GM18508 (cell line): ENCODE measurements around the gene CSNK1D.

Source experiments
- ATAC-seq: cut with Tn5 transposase; IDR thresholded peaks from one replicate; pipeline ENCODE4 v1.9.1; 2021; ENCODE audit warnings: moderate number of reproducible peaks; ENCODE audit not compliant: insufficient read depth, unreplicated experiment

Gene CSNK1D

GRCh38 chr17:82241926-82242697 lies 31.4 kb downstream of the CSNK1D start:
- ATAC-seq, result no peak

DNA sequence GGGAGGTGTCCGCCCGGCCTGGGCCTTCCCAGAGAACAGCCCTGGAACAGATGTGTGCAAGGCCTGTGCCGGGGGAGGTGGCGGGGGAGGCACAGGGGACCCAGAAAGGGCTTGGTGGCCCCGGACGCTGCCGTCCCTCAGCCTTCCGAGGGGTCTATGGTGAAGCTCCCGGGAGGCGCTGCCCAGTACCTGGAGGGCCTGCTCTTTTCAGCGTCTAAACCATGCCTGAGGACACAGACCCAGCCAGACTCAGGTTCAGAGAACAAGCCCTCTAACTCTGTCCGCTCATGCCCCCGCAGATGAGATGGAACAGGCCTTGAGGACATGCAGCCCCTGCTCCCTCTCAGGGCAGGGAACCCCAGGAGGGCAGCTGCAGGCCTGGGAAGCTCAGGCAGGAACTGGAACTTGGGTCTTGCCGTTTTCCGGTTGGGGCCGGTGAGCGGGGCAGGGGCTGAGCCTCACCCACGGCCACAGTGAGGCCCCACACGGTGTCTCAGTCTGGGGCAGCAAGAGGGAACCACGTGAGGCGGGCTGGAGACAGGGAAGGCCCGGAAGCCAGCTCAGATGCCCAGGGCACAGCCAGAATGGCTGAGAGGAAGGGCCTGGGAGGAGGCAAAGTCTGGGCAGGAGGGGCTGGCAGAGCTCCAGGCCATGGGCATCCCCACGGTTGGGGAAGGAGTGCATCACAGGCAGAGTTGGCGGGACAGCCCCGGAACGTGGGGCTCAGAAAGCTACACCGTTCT lies 32.1 kb downstream of the CSNK1D start:
- no peak for ATAC-seq

GRCh38 chr17:82240506-82241182 lies 32.9 kb downstream of the CSNK1D start:
- ATAC-seq, result no peak

- no peak for ATAC-seq
Observed at GRCh38 chr17:82239926-82240505, 33.5 kb downstream of the CSNK1D start.

DNA sequence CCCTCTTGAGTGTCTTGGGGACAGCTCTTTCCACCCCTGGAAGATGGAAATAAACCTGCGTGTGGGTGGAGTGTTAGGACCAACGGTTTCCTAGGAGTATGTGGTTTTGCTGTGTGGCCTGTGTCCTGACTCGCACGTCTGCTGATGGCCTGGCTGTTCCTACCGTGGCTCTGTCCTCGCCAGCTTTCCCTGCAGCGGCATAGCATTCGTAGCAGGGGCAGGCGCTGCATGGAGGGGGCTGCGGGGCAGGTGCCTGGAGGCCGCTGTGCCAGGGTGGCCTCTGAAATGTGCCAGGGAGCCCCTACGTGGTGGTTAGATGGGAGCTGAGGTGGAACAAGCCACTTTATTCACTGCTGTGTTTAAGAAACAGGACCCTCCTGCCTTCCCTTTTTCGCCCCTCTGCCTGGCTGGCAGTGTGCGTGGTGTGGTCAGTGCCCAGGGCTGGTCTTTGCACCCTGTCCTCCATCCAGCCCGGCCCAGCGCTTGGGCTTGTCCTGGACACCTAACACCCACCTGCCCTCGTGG lies 34.0 kb downstream of the CSNK1D start:
- no peak for ATAC-seq

DNA sequence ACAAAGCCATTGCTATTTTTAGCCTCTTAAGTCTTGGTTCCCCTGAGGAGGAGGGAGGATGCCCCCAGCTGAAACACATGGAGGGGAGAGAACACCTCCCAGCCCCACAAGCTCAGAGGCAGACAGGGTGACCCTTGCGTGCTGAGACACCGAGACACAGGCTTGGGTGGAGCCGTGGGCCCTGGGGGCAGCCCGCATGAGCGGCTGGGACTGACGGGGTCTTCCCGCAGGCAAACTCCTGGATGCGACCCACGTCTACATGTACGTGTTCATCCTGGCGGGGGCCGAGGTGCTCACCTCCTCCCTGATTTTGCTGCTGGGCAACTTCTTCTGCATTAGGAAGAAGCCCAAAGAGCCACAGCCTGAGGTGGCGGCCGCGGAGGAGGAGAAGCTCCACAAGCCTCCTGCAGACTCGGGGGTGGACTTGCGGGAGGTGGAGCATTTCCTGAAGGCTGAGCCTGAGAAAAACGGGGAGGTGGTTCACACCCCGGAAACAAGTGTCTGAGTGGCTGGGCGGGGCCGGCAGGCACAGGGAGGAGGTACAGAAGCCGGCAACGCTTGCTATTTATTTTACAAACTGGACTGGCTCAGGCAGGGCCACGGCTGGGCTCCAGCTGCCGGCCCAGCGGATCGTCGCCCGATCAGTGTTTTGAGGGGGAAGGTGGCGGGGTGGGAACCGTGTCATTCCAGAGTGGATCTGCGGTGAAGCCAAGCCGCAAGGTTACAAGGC lies 34.9 kb downstream of the CSNK1D start:
- no peak for ATAC-seq

DNA sequence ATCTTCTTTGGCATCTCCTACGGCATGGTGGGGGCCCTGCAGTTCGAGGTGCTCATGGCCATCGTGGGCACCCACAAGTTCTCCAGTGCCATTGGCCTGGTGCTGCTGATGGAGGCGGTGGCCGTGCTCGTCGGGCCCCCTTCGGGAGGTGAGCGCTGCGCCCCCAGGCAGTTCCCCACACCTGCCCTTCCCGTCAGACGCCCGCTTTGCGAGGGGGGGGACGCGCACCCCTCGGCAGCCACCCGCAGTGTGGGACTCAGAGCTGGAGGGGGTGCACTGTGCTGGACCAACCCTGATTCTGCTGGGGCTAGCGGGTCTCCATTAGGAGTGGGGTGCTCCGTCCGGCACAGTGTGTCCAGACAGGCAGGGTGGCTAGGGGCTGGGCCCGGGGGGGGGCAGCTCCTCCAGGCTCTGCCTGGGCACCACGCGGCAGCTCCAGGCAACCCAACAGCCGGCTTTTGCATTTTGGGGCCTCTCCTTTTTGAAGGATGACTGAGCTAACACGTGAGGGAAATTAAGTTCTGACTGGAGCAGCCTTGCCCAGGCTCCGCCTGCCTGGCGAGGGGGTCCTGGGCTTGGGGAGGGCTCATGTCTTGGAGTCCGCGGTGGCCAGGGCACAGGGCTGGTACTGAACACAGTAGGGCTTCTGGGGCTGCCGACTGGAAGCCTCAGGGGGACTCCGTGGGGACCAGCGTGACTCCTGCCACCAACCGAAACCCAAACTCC lies 35.6 kb downstream of the CSNK1D start:
- no peak for ATAC-seq

DNA sequence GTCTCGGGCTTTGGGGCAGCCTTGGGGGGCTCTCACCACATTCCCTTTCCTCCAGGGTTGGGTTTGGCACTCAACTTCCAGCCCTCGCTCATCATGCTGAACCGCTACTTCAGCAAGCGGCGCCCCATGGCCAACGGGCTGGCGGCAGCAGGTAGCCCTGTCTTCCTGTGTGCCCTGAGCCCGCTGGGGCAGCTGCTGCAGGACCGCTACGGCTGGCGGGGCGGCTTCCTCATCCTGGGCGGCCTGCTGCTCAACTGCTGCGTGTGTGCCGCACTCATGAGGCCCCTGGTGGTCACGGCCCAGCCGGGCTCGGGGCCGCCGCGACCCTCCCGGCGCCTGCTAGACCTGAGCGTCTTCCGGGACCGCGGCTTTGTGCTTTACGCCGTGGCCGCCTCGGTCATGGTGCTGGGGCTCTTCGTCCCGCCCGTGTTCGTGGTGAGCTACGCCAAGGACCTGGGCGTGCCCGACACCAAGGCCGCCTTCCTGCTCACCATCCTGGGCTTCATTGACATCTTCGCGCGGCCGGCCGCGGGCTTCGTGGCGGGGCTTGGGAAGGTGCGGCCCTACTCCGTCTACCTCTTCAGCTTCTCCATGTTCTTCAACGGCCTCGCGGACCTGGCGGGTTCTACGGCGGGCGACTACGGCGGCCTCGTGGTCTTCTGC lies 36.3 kb downstream of the CSNK1D start:
- no peak for ATAC-seq

GRCh38 chr17:82236142-82236971 lies 37.1 kb downstream of the CSNK1D start:
- ATAC-seq, result no peak

- no peak for ATAC-seq
Observed at GRCh38 chr17:82235775-82236141, 37.7 kb downstream of the CSNK1D start.

DNA sequence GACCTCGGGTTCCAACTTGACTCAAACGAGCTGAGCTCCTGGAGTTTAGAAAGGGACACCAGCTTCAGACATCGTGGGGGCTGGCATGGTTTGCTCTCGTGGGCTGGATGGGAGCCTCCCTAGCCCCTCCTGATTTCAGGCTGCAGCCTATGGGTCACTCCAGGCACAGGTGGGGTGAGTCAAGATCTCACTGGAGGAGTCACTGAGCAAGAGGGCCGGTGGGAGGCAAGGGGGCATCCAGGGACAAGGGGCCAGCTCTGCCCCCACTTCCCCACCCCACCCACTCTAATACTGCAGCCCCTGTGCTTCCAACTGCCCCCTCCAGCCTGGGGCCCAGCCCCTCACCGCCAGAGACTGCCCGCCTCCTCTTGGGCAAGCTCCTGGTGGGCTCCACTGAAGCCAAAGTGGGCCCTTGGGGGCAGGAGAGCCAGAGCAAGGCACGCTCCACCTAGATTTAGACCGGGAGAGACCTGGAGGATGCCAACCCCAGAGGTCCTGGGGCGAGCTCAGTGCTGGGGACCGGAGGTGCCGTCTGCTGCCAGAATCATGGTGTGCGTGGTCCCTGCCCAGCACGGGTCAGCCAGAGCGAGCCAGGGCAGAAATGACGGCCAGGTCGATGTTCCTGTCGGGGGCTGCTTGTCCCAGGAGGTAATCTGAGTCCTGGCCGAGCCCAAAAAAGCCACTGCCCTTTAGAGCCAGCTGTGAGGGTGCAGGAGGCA lies 38.3 kb downstream of the CSNK1D start:
- no peak for ATAC-seq

- no peak for ATAC-seq
Observed at GRCh38 chr17:82234211-82235055, 39.1 kb downstream of the CSNK1D start.

- ATAC-seq, result no peak
Observed at GRCh38 chr17:82232876-82233785, 40.4 kb downstream of the CSNK1D start.

- ATAC-seq, result no peak
Observed at GRCh38 chr17:82232322-82232820, 41.1 kb downstream of the CSNK1D start.

GRCh38 chr17:82231562-82232321 lies 41.8 kb downstream of the CSNK1D start:
- no peak for ATAC-seq
